Bronchial epithelial cell (primary cell): ENCODE data around the gene SIRT7. TPM values are rescaled to one million over a fixed set of nuclear protein-coding genes. Genes with fewer than 3 reads are reported as not detected.
A peak's percentile ranks its signal among the peaks of the same experiment; 100 is the strongest.

ENCODE experiments used
- DNase-seq: peaks from one replicate; pipeline ENCODE4 v3.0.0-alpha.2; 2010; ENCODE audit warnings: low read depth
- FAIRE-seq: peaks from 2 replicates; lab custom pipeline; 2011; peaks lifted over from hg19 to GRCh38; lab: Jason Lieb, UNC
- H3K27me3 ChIP-seq: 2 replicates; pipeline ENCODE4 v1.5.1; 2011; ENCODE audit warnings: low read length; ENCODE audit not compliant: control insufficient read depth, insufficient read depth
- H3K36me3 ChIP-seq: 2 replicates; pipeline ENCODE4 v1.5.1; 2011; ENCODE audit warnings: low read length; ENCODE audit not compliant: control insufficient read depth, insufficient read depth
- H3K4me3 ChIP-seq: 2 replicates; pipeline ENCODE4 v1.5.1; 2011; ENCODE audit warnings: mild to moderate bottlenecking, low read depth, low read length, control low read depth
- CTCF ChIP-seq: IDR thresholded peaks from 2 replicates; pipeline ENCODE4 v1.5.1; 2011; ENCODE audit warnings: mild to moderate bottlenecking, moderate library complexity, low read length, control low read depth, inconsistent platforms; ENCODE audit not compliant: insufficient read depth, severe bottlenecking
- total RNA-seq: library from RNA; depleted of rRNA; stranded (reverse); fragments of >200 nt; gene quantifications from 2 replicates; pipeline ENCODE4 v1.2.1, GENCODE V29; 2014

SIRT7 gene
- total RNA-seq: 48.4 and 62.2 TPM in 2 replicates

GRCh38 chr17:81917565-81918332, at the start of gene SIRT7:
Gene SIRT7, minus strand, starts transcription at chr17:81918176. Its CDS starts 45 bp downstream, at chr17:81918131.
- DNase-seq (peak; percentile 48), FAIRE-seq (no peak)
- H3K27me3 ChIP-seq: no peaks in the 10 kb centered on the region
- no peak for TF ChIP-seq CTCF
- H3K36me3 ChIP-seq: peaks cover 42% of the 10 kb centered on the region
- H3K4me3 ChIP-seq: peak within 1 kb of the TSS; percentile 46

GRCh38 chr17:81967244-81967532, 49.2 kb upstream of the SIRT7 start:
- Histone ChIP-seq H3K4me3 (no peak overlapping the region), H3K27me3 (peaks cover 14% of the 10 kb centered on the region), H3K36me3 (no peaks in the 10 kb centered on the region)
- no peak for TF ChIP-seq CTCF
- no peak for DNase-seq
- no peak for FAIRE-seq

- Histone ChIP-seq H3K27me3 (peaks cover 18% of the 10 kb centered on the region), H3K4me3 (no peak overlapping the region), H3K36me3 (no peaks in the 10 kb centered on the region)
- FAIRE-seq (no peak), DNase-seq (no peak)
- TF ChIP-seq CTCF: no peak
Observed at GRCh38 chr17:81966343-81967243, 48.6 kb upstream of the SIRT7 start.

GRCh38 chr17:81964081-81964849, 46.3 kb upstream of the SIRT7 start:
- Histone ChIP-seq H3K27me3 (peaks cover 28% of the 10 kb centered on the region), H3K4me3 (no peak overlapping the region), H3K36me3 (no peaks in the 10 kb centered on the region)
- DNase-seq (no peak), FAIRE-seq (no peak)
- no peak for TF ChIP-seq CTCF

GRCh38 chr17:81962499-81963441, 44.8 kb upstream of the SIRT7 start:
- Histone ChIP-seq H3K4me3 (no peak overlapping the region), H3K27me3 (peaks cover 42% of the 10 kb centered on the region), H3K36me3 (no peaks in the 10 kb centered on the region)
- FAIRE-seq (no peak), DNase-seq (no peak)
- no peak for TF ChIP-seq CTCF
